ENCODE data around the gene NPAS1.
A peak's percentile ranks its signal among the peaks of the same experiment; 100 is the strongest.

Gene NPAS1

GRCh38 chr19:47086280-47086679, 66.6 kb downstream of the NPAS1 start:
- no peak overlapping the region for H3K4me3 ChIP-seq (ENCODE audit: control insufficient read depth, low read depth, low read length)
- no peak for TF ChIP-seq CTCF (conservative IDR thresholded peaks at IDR 0.05; ENCODE audit: control insufficient read depth, insufficient read depth, low read depth, low read length)
- no peak for DNase-seq (ENCODE audit: low read depth)

- no peak for DNase-seq (ENCODE audit: low read depth)
- no peak overlapping the region for H3K4me3 ChIP-seq (ENCODE audit: control insufficient read depth, low read depth, low read length)
- TF ChIP-seq CTCF (conservative IDR thresholded peaks at IDR 0.05; ENCODE audit: control insufficient read depth, insufficient read depth, low read depth, low read length) = no peak
Observed at GRCh38 chr19:47089767-47090350, 70.2 kb downstream of the NPAS1 start.

- no peak overlapping the region for H3K4me3 ChIP-seq (ENCODE audit: control insufficient read depth, low read depth, low read length)
- TF ChIP-seq CTCF (conservative IDR thresholded peaks at IDR 0.05; ENCODE audit: control insufficient read depth, insufficient read depth, low read depth, low read length) = no peak
- peak; percentile 58 for DNase-seq (ENCODE audit: low read depth)
Observed at GRCh38 chr19:47093254-47093653, 73.6 kb downstream of the NPAS1 start.

- no peak overlapping the region for H3K4me3 ChIP-seq (ENCODE audit: control insufficient read depth, low read depth, low read length)
- DNase-seq (ENCODE audit: low read depth) = no peak
- no peak for TF ChIP-seq CTCF (conservative IDR thresholded peaks at IDR 0.05; ENCODE audit: control insufficient read depth, insufficient read depth, low read depth, low read length)
Observed at GRCh38 chr19:47093841-47094240, 74.2 kb downstream of the NPAS1 start.

GRCh38 chr19:47094557-47095475, 75.2 kb downstream of the NPAS1 start:
- no peak for DNase-seq (ENCODE audit: low read depth)
- H3K4me3 ChIP-seq (ENCODE audit: control insufficient read depth, low read depth, low read length) = no peak overlapping the region
- no peak for TF ChIP-seq CTCF (conservative IDR thresholded peaks at IDR 0.05; ENCODE audit: control insufficient read depth, insufficient read depth, low read depth, low read length)

Data from fibroblast of mammary gland (primary cell).